Measurements from ENCODE around the gene CCDC186. TPM values are rescaled to one million over a fixed set of nuclear protein-coding genes. Genes with fewer than 3 reads are reported as not detected.

Gene CCDC186
- total RNA-seq, 2 donors from 2014 or later = 19.9 to 22.3 TPM

- H3K4me3 Mint-ChIP-seq = peak overlapping the region; percentile 99
- peak overlapping the region; percentile 75 for H3K27ac ChIP-seq (ENCODE audit: low read depth, low read length)
- no peak for TF ChIP-seq CTCF (conservative IDR thresholded peaks at IDR 0.05)
- peaks cover 26% of the 10 kb centered on the region for H3K36me3 Mint-ChIP-seq (ENCODE audit: low read depth)
- H3K27me3 ChIP-seq (ENCODE audit: control insufficient read depth, insufficient read depth, low read length, poor library complexity, severe bottlenecking) = peaks cover 6% of the 10 kb centered on the region
- peak overlapping the region; percentile 93 for H3K4me3 ChIP-seq (ENCODE audit: low read length)
- peaks cover 17% of the 10 kb centered on the region for H3K27me3 Mint-ChIP-seq (ENCODE audit: insufficient read depth)
- DNase-seq = no peak
- H3K9ac ChIP-seq (ENCODE audit: extremely low read depth, low read length, poor library complexity, severe bottlenecking) = peak overlapping the region; percentile 97
- 0% methylated on average over 22 of the region's 23 CpGs; no CpG with 5 or more reads in 1 of the 2 experiments for WGBS, 2 experiments (ENCODE audit: insufficient coverage in 1 of 2, insufficient read length in 1 of 2)
- H3K9me3 Mint-ChIP-seq = peaks cover 16% of the 10 kb centered on the region
- peaks cover 21% of the 10 kb centered on the region for H3K4me1 Mint-ChIP-seq
- H3K27ac Mint-ChIP-seq = peak overlapping the region; percentile 99
- H3K4me1 ChIP-seq (ENCODE audit: control insufficient read depth, insufficient read depth, low read length) = no peaks in the 10 kb centered on the region
- H3K9me3 ChIP-seq (ENCODE audit: control insufficient read depth, low read length) = peaks cover 13% of the 10 kb centered on the region
- peaks cover 15% of the 10 kb centered on the region for H3K36me3 ChIP-seq (ENCODE audit: control insufficient read depth, insufficient read depth, low read length)
These were observed 441 bp downstream of the CCDC186 start for GRCh38 chr10:114173603-114173920.

- Mint-ChIP-seq H3K4me3 (peak overlapping the region; percentile 99), H3K27ac (peak overlapping the region; percentile 99), H3K4me1 (peaks cover 21% of the 10 kb centered on the region), H3K27me3 (ENCODE audit: insufficient read depth) (peaks cover 13% of the 10 kb centered on the region), H3K9me3 (peaks cover 20% of the 10 kb centered on the region), H3K36me3 (ENCODE audit: low read depth) (peaks cover 30% of the 10 kb centered on the region)
- DNase-seq = no peak
- Histone ChIP-seq H3K9ac (ENCODE audit: extremely low read depth, low read length, poor library complexity, severe bottlenecking) (peak overlapping the region; percentile 97), H3K4me3 (ENCODE audit: low read length) (peak overlapping the region; percentile 93), H3K9me3 (ENCODE audit: control insufficient read depth, low read length) (peaks cover 19% of the 10 kb centered on the region), H3K4me1 (ENCODE audit: control insufficient read depth, insufficient read depth, low read length) (no peaks in the 10 kb centered on the region), H3K36me3 (ENCODE audit: control insufficient read depth, insufficient read depth, low read length) (peaks cover 15% of the 10 kb centered on the region), H3K27me3 (ENCODE audit: control insufficient read depth, insufficient read depth, low read length, poor library complexity, severe bottlenecking) (peaks cover 6% of the 10 kb centered on the region), H3K27ac (ENCODE audit: low read depth, low read length) (no peak overlapping the region)
- 72 to 77% methylated on average over 5 to 7 of the region's 9 CpGs for WGBS, 2 experiments (ENCODE audit: insufficient coverage in 1 of 2, insufficient read length in 1 of 2)
- no peak for TF ChIP-seq CTCF (conservative IDR thresholded peaks at IDR 0.05)
These were observed 1.0 kb downstream of the CCDC186 start for GRCh38 chr10:114172776-114173602.

GRCh38 chr10:114172216-114172615 is 1.8 kb downstream of the CCDC186 start:
- Histone ChIP-seq H3K9ac (ENCODE audit: extremely low read depth, low read length, poor library complexity, severe bottlenecking) (peak overlapping the region; percentile 97), H3K4me3 (ENCODE audit: low read length) (peak overlapping the region; percentile 93), H3K9me3 (ENCODE audit: control insufficient read depth, low read length) (peaks cover 20% of the 10 kb centered on the region), H3K4me1 (ENCODE audit: control insufficient read depth, insufficient read depth, low read length) (no peaks in the 10 kb centered on the region), H3K36me3 (ENCODE audit: control insufficient read depth, insufficient read depth, low read length) (peaks cover 18% of the 10 kb centered on the region), H3K27me3 (ENCODE audit: control insufficient read depth, insufficient read depth, low read length, poor library complexity, severe bottlenecking) (peaks cover 6% of the 10 kb centered on the region), H3K27ac (ENCODE audit: low read depth, low read length) (no peak overlapping the region)
- H3K4me3 Mint-ChIP-seq = peak overlapping the region; percentile 99
- WGBS, 2 experiments (ENCODE audit: insufficient coverage in 1 of 2, insufficient read length in 1 of 2) = 82 to 83% methylated on average over 1 of the region's 1 CpG
- H3K4me1 Mint-ChIP-seq = peaks cover 21% of the 10 kb centered on the region
- H3K9me3 Mint-ChIP-seq = peaks cover 23% of the 10 kb centered on the region
- TF ChIP-seq CTCF (conservative IDR thresholded peaks at IDR 0.05) = no peak
- H3K27me3 Mint-ChIP-seq (ENCODE audit: insufficient read depth) = peaks cover 13% of the 10 kb centered on the region
- DNase-seq = no peak
- H3K36me3 Mint-ChIP-seq (ENCODE audit: low read depth) = peaks cover 33% of the 10 kb centered on the region
- no peak overlapping the region for H3K27ac Mint-ChIP-seq

Data from endodermal cell (in vitro differentiated cells).